CD4-positive, alpha-beta T cell treated with Interleukin-4 for 4 hours (primary cell): ENCODE results near the gene FSIP1.

Experiments
- DNase-seq: peaks from one replicate; pipeline ENCODE4 v3.0.0-alpha.2; 2020

The FSIP1 gene

DNA sequence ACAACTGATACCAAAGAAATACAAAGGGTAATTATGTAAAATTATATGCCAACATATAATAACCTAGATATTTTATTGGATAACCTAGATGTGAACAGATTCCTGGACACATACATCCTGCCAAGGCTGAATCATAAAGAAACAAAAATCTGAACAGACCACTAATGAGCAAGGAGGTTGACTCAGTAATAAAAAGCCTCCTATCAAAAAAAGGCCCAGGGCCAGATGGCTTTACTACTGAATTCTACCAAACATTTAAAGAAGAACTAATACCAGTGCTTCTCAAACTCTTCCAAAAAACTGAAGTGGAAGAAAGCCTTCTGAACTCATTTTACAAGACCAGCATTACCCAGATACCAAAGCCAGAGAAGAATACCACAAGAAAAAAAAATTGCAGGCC is 169.4 kb downstream of the FSIP1 start:
- no peak for DNase-seq

DNA sequence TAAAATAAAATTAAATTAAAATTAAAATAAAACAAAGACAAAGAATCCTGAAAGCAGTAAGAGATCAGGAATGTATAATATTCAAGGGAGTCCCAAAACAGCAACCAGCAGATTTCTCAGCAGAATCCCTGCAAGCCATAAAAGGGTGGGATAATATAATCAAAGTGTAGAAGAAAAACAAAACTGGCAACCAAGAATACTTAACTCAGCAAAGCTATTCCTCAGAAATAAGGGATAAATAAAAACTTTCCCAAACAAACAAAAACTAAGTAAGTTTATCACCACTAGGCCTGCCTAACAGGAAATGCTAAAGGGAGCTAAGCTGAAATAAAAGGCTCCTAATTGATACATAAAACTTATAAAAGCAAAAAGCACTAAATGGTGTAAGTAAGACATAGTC is 172.0 kb downstream of the FSIP1 start:
- DNase-seq, result no peak

GRCh38 chr15:39609166-39609916 is 173.3 kb downstream of the FSIP1 start:
- no peak for DNase-seq

GRCh38 chr15:39608185-39609139 is 174.2 kb downstream of the FSIP1 start:
- no peak for DNase-seq

DNA sequence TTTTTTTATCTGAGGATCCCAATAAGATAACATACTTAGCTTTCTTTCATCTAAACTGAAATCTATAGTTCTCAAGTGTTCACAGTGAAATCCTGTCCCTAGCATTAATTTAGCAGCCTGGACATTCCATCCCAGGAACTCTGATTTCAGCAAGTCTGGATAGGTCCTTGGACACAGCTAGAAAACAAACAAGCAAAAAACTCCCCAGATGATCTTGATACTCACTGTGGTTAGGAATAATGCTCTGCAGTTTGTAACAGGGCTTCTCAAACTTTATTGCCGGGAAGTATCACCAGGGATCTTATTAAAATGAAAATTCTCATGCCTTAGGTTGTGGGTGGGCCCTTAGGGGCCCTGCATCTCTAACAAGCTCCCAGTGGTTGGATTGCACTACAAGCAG is 177.5 kb downstream of the FSIP1 start:
- DNase-seq, result no peak

DNA sequence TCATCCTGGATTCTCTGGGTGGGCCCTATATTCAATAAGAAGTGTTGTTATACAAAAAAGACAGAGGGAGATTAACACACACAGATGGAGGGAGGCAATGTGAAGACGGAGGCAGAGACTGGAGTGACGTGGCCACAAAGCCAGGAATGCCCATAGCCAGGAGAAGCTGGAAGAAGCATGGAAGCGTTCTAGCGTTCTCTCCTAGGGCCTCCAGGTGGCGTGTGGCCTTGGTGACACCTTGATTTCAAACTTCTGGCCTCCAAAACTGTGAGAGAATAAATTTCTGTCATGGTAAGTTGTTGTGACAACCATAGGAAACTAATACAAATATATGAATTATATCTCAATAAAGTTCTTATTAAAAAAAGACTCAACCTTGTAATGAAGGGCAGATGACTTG is 180.5 kb downstream of the FSIP1 start:
- no peak for DNase-seq

DNA sequence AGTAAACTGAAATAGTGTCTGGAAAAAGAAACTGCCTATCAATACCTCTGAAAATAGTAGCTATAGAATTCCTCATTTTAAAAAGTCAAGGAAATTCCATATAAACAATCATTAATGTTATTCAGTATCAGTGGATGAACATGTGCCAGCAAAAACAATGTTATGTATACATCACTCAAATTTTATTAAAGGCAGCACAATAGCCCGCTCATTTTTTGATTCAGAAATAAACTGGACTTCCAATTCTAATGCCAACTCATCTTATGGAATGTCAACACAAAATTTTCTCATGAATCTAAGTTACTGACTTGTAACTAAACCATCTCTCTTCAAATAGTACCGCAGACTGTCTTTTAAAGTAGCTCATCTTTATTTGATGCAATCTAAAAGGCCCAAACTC is 182.8 kb downstream of the FSIP1 start:
- no peak for DNase-seq

DNA sequence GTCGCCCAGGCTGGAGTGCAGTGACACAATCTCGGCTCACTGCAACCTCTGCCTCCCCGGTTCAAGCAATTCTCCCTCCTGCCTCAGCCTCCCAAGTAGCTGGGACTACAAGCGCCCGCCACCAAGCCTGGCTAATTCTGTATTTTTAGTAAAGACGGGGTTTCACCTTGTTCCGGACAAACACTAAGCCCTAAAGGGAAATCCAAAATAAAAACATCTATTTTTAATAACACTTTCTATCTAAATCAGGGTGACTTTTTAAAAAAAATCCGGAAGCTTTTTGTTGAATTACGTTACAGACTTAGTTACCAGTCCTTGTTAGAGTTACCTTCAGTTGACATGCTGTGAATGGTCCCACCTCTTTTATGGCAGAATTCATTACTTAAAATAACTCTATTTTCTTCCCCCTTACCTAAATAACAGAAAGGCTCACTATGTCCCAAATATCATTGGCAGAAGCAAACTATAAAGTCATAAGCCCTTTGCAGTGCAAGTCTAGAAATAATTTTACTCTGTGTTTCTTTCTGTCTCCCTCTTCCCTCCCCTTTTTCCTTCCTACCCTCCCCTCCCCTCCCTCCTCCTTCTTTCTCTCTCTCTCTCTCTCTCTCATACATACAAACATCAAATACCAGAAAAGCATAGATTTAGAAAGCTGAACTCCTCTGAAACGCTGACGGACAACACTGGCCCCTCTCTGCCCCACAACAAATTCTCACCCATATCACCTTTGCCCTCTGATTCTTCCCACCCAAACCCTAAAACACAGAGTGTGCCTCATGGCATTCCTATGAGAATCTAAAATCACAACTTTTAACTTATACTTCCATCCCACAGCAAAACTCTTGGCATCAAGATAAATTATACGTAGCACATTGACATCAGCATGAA is 183.4 kb downstream of the FSIP1 start:
- DNase-seq, result no peak

GRCh38 chr15:39598186-39598850 is 184.3 kb downstream of the FSIP1 start:
- no peak for DNase-seq

- no peak for DNase-seq
Observed at GRCh38 chr15:39597751-39598185, 184.9 kb downstream of the FSIP1 start.

DNA sequence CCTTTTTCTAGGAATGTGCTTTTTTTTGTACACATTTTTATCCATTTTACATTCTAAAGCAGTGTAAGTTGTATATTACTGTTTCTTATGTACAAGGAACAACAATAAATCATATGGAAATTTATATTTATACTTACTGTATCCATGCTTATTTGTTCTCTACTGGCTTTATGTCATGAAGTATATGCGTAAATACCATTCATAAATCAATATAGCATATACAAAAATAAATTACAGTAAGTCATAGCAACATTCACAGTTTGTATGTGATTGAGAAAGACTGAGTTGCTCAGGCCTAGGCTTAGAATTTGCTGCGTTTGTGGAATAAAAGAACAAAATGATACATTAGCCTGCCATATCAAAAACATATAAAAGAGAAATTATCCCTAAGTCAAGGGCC is 185.3 kb downstream of the FSIP1 start:
- no peak for DNase-seq

- no peak for DNase-seq
Observed at GRCh38 chr15:39596358-39597051, 186.1 kb downstream of the FSIP1 start.

DNA sequence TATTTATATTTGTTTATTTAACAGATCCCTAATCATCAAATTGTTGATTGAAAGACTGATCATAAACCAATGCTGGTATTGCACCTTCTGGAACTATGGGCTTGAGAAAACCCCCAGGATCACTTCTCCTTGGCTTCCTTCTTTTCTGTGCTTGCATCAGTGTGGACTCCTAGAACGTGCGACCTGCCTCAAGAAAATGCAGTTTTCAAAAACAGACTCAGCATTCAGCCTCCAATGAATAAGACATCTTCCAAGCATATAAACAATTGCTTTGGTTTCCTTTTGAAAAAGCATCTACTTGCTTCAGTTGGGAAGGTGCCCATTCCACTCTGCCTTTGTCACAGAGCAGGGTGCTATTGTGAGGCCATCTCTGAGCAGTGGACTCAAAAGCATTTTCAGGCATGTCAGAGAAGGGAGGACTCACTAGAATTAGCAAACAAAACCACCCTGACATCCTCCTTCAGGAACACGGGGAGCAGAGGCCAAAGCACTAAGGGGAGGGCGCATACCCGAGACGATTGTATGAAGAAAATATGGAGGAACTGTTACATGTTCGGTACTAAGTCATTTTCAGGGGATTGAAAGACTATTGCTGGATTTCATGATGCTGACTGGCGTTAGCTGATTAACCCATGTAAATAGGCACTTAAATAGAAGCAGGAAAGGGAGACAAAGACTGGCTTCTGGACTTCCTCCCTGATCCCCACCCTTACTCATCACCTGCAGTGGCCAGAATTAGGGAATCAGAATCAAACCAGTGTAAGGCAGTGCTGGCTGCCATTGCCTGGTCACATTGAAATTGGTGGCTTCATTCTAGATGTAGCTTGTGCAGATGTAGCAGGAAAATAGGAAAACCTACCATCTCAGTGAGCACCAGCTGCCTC is 187.1 kb downstream of the FSIP1 start:
- DNase-seq, result no peak

GRCh38 chr15:39594446-39595337 is 187.9 kb downstream of the FSIP1 start:
- no peak for DNase-seq

- DNase-seq, result peak; percentile 63
Observed at GRCh38 chr15:39593656-39594445, 188.8 kb downstream of the FSIP1 start.

DNA sequence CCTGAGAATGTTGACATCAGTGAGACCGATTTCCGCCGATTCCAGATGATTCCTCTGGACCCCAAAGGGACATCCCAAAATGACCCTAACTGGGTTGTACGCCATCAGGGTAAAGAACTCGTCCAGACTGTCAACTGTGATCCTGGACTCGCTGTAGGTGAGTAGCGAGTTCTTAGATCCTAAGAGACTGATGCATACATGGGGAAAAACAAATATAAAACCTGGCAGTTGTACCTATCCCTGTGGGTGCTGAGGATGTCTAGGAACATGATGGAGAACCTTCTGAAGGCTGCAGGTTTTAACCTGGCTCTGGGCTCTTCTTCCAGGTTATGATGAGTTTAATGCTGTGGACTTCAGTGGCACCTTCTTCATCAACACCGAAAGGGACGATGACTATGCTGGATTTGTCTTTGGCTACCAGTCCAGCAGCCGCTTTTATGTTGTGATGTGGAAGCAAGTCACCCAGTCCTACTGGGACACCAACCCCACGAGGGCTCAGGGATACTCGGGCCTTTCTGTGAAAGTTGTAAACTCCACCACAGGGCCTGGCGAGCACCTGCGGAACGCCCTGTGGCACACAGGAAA is 189.5 kb downstream of the FSIP1 start:
- no peak for DNase-seq

GRCh38 chr15:39592500-39592899 is 190.1 kb downstream of the FSIP1 start:
- DNase-seq, result no peak

GRCh38 chr15:39591896-39592315 is 190.7 kb downstream of the FSIP1 start:
- no peak for DNase-seq
